SK-N-DZ (cell line): Measurements from ENCODE around the gene PCCB.
"Not testable (repeated sequence)": the region's sequence is repeated elsewhere in the genome, so short reads cannot be mapped to it uniquely, and the experiment has no call there.

ENCODE experiments used
- DNase-seq: peaks from one replicate; pipeline ENCODE4 v3.0.0-alpha.2; 2015; ENCODE audit warnings: low spot score

Gene PCCB

DNA sequence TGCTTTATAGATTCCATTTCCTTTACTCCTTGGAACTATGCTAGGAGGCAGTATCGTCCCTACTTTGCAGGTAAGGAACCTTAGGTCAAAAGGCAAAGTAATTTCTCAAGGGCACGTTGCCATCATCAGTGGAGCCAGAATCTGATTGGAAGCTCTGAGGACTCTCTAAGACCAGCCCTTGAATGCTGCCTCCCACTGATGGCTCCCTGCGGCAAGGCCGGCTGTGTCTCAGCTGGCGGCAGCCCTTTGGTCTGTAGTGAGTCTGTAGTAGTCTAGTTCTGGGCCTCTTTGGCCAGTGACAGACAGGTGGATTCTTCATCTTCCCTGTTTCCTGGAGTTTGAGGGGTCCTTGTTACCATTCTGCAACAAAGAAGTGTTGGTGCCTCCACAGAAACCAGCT is 76.2 kb downstream of the PCCB start:
- DNase-seq: no peak

DNA sequence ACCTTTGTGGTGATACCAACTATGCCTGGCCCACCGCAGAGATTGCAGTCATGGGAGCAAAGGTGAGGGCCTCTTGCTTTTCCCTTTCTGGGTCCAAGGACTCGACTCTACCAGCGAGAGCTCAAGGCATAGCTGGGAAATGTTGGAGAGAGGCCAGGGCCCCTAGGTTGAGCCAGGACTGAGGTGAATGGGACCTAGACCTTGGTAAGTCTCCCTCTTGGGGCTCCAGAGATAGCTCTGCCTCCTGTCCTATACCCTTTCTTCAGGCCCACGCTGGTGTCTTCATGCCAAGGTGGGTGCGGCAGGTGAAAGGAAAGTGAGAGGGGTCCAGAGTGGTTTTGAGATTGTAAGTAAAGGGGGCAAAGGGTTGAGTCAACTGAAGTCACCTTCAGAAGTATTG is 77.5 kb downstream of the PCCB start:
- DNase-seq: no peak

DNA sequence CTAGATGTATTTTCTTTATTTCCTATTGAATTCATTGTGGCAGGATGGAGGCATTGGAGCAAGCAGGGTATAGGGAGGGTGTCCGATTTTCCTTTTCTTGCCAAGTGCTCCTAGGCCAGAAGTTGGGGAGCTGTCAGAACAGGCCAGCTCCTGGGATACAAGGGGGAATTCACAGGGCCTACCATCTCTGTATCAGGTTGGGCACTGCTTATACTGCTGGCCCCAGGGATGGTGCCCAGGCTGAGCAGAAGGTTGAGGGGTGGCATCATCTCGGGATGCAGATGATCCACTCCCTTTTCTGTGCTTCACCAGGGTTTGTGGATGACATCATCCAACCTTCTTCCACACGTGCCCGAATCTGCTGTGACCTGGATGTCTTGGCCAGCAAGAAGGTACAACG is 79.5 kb downstream of the PCCB start:
- no peak for DNase-seq

DNA sequence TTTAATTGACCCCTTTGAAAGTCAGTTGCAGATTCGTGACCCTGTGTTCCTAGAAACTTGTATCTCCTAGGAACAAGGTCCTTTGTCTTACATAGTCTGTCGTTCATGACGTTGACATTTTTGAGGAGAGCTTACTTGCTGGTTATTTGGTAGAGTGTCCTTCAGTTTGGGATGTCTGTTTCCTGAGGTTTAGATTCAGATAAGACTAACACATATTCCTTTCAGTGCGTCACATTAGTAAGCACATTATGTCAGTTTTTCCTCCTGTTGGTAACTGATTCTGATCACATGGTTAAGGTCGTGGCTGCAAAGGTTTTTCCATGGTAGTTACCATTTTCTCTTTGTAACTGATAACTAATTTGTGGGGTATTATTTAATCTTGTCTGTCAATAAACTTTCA is 80.8 kb downstream of the PCCB start:
- DNase-seq: no peak

DNA sequence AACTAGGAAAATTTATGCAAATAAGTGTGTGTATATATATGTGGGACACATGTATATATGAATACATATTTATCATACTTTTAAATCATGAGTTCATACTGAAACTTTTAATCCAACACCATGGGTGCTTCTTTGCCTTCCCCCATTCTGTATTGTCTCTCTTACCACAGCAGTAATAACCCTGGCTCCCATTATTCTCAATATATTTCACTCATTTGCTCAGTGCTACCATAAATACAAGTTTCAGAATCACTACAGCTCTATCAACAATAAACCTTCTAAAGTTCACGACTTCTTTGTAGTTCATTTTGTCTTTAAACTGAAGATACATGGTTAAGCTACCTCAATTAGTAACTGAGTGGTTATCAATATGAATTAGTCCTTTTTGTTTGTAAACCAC is 82.2 kb downstream of the PCCB start:
- no peak for DNase-seq

- no peak for DNase-seq
Measured at GRCh38 chr3:136332776-136333175, 82.6 kb downstream of the PCCB start.

GRCh38 chr3:136334209-136334608 is 84.1 kb downstream of the PCCB start:
- DNase-seq: no peak

- not testable (repeated sequence) for DNase-seq
Measured at GRCh38 chr3:136334726-136335125, 84.6 kb downstream of the PCCB start.

GRCh38 chr3:136336329-136337100 is 86.4 kb downstream of the PCCB start:
- no peak for DNase-seq

DNA sequence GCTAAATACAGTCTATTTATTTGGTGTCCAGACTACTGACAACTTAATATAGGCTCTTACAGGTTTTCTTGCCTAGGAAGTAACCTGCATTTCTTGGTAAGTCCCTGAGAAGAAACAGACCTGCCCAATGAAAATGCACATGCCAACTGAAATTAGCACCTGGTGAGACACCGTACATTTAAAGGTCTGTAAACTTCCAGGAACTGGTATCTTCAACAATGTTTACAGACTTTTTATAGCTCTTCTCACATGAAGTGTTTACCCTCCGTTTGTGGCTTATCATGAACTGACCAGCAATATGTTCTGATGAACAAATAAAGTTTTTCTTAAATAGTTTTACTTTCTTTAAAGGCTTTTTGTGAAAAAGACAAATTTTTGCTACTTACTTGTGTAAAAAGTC is 93.3 kb downstream of the PCCB start:
- DNase-seq: no peak

GRCh38 chr3:136343873-136344555 is 93.9 kb downstream of the PCCB start:
- peak; percentile 72 for DNase-seq

DNA sequence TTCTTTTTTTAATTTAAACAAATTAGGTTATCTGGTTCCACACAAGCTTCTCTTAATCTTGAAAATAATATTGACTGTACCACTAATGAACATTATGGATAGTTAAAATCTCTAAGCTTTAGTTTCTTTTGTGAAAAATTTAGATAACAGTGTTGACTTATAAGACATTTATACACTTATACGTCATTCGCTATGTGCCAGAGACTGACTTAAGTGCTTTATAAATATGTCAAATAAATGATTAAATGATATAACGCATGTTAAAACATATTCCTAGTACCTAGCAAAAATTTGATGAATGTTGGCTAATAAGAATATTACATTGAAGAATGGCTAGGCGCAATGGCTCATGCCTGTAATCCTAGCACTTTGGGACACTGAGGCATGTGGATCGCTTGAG is 96.3 kb downstream of the PCCB start:
- no peak for DNase-seq

DNA sequence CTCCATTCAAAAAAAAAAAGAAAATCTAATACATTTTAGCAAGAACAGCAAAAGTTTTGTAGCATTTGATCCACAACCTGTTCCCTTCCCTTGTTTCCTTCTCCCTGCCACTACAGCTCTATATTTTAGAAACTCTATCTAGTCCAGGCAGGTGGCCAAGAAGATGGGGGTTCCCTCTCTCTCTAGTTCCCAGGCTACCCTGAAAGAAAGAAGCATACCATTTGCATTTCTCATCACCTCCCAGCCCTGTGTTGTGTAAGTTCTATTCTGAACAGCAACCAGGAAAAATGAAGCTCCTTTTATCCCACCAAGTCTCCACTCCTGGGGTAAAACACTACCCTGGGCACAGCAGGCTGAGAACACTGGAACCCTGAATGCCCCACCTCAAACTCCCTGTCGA is 100.0 kb downstream of the PCCB start:
- DNase-seq: no peak

GRCh38 chr3:136350557-136350956 is 100.4 kb downstream of the PCCB start:
- no peak for DNase-seq

DNA sequence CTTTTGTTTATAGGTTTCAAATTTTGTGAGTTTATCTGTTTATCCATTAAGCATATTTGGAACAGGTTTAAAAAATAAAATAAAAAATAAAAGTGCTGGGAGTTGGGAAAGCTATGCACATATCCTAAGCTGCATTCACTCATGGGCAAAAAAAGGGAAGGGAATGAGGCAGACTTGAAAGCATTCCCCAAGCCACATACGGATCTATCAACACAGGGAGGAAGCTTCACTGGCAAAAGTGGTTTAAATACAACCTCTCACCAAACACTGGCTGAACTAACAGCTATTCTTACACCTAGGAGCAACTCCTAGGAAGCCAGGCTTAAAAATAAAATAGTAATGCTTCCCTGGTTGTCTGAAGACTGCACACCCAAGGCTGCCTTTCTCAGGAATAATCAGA is 101.2 kb downstream of the PCCB start:
- DNase-seq: no peak

DNA sequence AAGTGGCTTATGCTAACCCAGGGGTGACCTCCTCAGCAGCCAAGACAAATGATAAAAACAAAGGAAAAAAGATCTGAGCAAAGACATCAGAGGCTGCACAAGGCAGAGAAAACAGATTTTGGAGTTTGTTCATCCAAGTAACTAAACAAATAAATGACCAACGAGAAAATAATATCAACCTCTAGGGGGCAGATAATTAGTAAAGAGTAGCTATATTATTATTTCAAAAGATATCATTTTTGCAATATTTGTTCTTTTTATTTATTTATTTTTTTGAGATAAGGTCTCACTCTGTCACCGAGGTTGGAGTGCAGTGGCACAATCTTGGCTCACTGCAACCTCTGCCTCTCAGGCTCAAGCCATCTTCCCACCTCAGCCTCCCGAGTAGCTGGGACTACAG is 101.8 kb downstream of the PCCB start:
- DNase-seq: no peak

DNA sequence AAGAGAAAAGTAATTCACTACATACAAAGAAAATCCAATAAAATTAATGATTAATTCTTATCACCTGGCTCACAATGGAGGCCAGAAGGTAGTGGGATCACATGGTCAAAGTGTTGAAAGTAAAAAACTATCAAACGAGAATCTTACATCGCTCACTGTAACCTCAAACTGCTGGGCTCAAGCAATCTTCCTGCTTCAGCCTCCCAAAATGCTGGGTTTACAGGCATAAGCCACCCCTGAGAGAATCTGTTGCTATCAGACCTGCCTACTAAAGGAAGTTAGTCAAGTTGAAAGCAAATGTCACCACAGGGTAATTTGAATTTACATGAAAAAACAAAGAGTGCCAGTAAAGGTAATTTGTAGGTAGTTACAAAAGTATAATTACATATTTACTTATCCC is 103.3 kb downstream of the PCCB start:
- no peak for DNase-seq

DNA sequence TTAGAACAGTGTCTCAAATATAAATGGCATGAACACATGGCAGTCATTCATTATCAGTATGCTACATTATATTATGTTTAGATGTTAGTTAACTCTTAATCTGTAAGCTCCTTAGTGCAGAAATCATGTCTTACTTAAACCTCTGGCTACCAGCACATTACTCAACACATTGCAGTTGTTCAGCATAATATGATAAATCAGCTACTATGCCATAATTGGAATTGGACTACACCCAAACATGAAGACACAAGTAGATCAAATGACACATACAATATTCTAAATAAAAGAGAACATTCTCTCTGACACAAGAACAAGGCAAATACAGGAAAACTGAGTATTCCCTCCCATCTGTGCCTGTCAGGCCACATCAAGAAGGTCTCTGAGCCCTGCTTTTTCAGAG is 116.1 kb downstream of the PCCB start:
- DNase-seq: no peak

GRCh38 chr3:136375800-136376199 is 125.7 kb downstream of the PCCB start:
- not testable (repeated sequence) for DNase-seq

DNA sequence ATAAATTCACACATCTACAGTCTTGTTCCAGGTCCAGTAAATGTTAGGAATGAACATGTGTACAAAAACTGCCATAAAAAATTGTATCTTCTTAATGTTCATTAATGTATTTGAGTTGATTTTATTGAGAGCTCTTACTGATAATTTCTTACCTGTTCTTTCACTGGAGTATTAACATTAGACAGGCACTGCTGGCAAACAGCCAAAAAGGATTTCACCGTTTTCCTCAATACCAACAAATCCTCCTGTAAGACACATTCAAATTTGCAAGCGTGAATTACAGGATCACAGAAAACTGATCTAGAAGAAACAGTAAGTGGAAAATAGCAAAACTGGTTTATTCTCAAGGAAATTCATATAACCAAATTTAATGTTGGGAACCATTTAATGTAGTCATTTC is 127.4 kb downstream of the PCCB start:
- peak; percentile 58 for DNase-seq

DNA sequence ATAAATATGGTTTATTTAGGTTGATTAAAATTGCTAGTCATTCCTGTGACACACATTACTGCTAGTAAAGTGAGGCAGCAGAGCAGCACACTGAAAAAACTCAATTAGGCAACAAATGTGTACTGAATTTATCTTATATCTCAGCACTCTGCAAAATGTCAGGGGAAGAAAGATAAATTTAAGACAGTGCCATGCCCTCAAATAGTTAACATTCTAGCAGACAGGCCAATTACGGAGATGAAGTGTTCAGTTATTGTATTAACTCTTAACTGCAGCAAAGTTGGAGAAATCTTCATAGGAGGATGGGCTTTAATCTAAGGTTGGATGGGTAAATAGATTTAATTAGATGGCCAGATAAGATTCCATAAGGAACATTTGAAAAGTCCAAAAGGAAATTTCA is 127.9 kb downstream of the PCCB start:
- DNase-seq: peak; percentile 96
